Right lobe of liver (tissue), 4 donors: ENCODE measurements around the gene LRRC15.

Experiments used
- POLR2A ChIP-seq: fragments of 450-650 bp; IDR thresholded peaks from one replicate; pipeline ENCODE4 v1.6.1; 2017; ENCODE audit warnings: antibody characterized with exemption, mild to moderate bottlenecking
- TF ChIP-seq, protein P1 (sequence below), 4 donors: fragments of 200-600 bp in 3 of 4; fragments of 450-650 bp in 1 of 4; IDR thresholded peaks; one replicate each; pipeline versions ENCODE4 v1.5.1 to v1.8.0; 2016 to 2022; ENCODE audit warnings: antibody characterized with exemption in 4 of 4, mild to moderate bottlenecking in 2 of 4
- donor health status: DM: no; HTN: no; CAD: no.
- donor health status: DM: no; HTN: no; CAD: no.
- donor health status: DM: no; HTN: yes; CAD: no.

DNA sequence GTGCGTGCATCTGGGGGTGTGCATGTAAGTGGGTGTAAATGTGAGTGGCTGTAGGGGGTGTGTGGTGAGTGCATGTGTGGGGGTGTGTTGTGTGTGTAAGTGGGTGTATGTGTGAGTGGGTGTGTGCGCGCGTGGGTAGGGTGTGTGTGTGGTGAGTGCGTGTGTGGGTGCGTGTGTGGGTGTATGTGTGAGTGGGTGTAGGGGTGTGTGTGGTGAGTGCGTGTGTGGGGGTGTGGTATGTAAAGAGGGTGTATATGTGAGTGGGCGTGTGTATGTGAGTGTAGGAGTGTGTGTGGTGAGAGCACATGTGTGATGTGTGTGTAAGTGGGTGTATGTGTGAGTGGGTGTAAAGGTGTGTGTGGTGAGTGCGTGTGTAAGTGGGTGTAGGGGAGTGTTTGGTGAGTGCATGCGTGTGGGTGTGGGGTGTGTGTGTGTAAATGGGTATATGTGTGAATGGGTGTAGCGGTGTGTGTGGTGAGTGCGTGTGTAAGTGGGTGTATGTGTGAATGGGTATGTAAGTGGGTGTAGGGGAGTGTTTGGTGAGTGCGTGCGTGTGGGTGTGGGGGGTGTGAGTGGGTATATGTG, 17.5 kb downstream of the LRRC15 start:
- TF ChIP-seq, protein P1, sequence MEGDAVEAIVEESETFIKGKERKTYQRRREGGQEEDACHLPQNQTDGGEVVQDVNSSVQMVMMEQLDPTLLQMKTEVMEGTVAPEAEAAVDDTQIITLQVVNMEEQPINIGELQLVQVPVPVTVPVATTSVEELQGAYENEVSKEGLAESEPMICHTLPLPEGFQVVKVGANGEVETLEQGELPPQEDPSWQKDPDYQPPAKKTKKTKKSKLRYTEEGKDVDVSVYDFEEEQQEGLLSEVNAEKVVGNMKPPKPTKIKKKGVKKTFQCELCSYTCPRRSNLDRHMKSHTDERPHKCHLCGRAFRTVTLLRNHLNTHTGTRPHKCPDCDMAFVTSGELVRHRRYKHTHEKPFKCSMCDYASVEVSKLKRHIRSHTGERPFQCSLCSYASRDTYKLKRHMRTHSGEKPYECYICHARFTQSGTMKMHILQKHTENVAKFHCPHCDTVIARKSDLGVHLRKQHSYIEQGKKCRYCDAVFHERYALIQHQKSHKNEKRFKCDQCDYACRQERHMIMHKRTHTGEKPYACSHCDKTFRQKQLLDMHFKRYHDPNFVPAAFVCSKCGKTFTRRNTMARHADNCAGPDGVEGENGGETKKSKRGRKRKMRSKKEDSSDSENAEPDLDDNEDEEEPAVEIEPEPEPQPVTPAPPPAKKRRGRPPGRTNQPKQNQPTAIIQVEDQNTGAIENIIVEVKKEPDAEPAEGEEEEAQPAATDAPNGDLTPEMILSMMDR (IDR thresholded peaks at IDR 0.05), result no peak
- TF ChIP-seq POLR2A, result no peak
